ENCODE measurements around the gene CLIC6.
A peak's percentile ranks its signal among the peaks of the same experiment; 100 is the strongest.

CLIC6 gene

DNA sequence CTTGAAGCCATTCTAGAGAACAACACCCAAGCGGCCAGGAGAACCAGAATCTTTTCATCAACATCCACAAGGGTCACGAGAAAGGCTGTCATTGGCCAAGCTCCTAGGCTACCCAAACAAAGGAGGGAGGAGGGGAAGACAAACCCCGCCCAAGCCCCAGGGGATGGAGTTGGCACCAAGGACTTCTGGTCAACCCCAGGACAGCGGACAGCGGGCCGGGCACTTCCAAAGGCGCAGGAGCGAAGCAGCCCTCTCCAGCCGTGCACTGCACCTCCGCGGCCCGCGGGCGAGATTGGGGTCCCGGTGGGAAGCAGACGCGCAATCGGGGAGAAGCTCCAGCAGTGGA lies at the start of gene CLIC6:
Gene CLIC6, plus strand, starts transcription at position 192 of the 346 bp plus-strand sequence. CDS start 395 bp downstream, outside the sequence.
- DNase-seq (ENCODE audit: low read depth in 2 of 2): no peak

GRCh38 chr21:34619841-34620665 lies 48.7 kb upstream of the CLIC6 start:
- DNase-seq (ENCODE audit: low read depth in 2 of 2): no peak

DNA sequence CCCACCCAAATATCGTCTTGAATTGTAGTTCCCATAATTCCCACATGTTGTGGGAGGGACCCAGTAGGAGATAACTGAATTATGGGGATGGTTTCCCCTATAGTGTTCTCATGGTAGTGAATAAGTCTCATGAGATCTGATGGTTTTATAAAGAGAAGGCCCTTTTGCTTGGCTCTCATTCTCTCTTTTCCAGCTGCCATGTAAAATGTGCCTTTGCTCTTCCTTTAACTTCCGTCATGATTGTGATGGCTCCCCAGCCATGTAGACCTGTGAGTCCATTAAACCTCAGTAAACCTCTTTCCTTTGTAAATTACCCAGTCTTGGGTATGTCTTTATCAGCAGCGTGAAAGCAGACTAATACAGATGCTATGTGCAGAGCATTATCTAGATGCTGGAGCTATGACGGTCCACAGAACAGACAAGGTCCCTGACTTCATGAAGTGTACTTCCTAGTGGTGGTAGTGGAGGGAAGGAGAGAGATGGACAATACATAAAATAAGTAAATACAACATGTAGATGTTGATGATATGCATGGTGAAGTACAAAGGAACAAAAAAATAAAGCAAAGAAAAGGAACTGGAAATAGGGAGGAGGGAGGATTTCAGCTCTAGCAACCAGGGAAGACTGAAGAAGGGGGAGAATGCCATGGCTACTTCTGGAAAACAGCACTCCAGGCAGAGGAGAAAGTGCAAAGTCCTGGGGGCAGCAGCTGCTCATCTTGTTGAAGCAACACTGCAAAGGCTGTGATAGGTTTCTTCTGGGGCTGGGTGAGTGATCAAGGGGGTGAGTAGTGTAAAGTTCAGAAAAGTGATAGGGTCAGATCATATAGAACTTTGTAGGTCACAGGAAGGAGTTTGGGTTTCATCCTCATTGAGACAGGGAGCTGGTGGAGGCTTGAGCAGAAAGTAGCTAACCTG lies 47.1 kb upstream of the CLIC6 start:
- DNase-seq (ENCODE audit: low read depth in 2 of 2): no peak

GRCh38 chr21:34623516-34623915 lies 45.3 kb upstream of the CLIC6 start:
- DNase-seq (ENCODE audit: low read depth in 2 of 2): no peak

DNA sequence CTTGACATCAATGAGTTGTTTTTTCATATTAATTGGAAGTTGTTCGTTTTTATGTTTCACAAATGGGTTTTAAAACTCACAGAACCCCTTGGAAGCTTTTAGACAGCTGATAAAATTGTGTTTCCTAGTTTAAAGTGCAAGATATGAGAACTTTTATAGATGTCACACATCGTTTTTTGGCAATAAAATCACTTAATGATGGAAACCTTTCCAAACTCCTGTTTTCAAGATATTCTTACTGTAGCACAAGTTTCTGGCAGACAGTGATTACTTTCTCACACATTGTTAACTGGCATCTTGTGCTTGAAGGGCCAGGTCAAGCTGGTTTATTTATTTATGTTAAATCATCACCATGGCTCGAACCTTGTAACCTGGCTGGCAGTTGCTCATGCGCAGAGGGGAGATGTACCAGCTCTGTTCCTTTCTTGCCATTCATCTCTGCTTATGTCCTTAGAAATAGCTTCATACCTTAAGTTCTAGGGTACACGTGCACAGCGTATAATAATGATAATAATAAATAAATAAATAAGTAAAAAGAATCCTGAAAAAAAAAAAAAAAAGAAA lies 43.7 kb upstream of the CLIC6 start:
- no peak for DNase-seq (ENCODE audit: low read depth in 2 of 2)

GRCh38 chr21:34626131-34626530 lies 42.7 kb upstream of the CLIC6 start:
- DNase-seq (ENCODE audit: low read depth in 2 of 2): no peak

DNA sequence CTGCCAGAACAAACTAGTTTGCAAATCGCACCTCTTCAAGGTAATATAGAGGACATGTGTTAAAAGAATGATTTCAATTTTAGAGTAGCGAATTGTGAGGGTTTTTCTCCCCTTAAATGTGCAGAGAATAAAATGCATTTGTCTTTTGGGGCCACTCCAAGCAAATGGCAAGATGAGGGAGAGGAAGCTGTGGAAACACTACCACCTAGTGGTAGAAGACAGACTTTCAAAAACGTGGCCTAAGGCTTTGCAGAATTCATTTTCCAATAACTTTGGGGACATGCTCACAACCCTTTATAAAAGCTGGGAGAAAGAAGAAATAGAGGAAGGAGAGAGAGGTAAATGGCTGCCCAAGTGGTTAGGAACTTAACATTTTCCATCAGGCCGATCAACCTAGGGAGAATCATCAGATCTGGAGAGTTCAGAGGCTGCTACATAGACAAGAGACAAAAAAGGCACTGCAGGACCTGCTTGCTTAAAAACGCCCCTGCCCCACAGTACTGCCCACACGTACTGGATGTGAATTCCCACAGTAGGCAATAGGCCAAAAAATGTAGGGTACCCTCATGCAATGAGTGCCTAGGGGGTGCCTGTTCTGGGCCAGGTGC lies 38.2 kb upstream of the CLIC6 start:
- DNase-seq (ENCODE audit: low read depth in 2 of 2): peak; percentile 8 to 30

DNA sequence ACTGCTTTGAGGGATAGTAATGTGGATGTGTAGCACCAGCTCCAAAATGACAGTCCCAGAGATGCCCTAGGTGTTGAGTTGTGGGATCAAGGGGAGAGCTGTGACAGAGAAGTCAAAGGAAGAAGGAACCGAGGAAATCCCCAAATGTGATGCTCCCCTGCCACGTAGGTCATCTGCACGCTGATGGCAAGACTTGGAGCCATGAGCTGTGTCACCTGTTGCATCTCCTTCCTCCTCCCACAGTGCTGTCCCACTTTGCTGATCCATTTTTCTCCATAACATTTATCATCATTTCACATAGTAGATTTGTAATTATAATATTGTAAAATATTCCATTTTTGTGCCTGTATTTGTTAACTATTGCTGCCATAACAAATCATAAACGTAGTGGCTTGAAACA lies 36.3 kb upstream of the CLIC6 start:
- DNase-seq (ENCODE audit: low read depth in 2 of 2): no peak

GRCh38 chr21:34635307-34635706 lies 33.5 kb upstream of the CLIC6 start:
- no peak for DNase-seq (ENCODE audit: low read depth in 2 of 2)

GRCh38 chr21:34636961-34637360 lies 31.8 kb upstream of the CLIC6 start:
- DNase-seq (ENCODE audit: low read depth in 2 of 2): no peak

- DNase-seq (ENCODE audit: low read depth in 2 of 2): no peak
Measured at GRCh38 chr21:34639250-34639649, 29.5 kb upstream of the CLIC6 start.

- DNase-seq (ENCODE audit: low read depth in 2 of 2): no peak
Measured at GRCh38 chr21:34639882-34640788, 28.7 kb upstream of the CLIC6 start.

GRCh38 chr21:34640858-34641257 lies 27.9 kb upstream of the CLIC6 start:
- peak; percentile 20 to 22 for DNase-seq (ENCODE audit: low read depth in 2 of 2)

DNA sequence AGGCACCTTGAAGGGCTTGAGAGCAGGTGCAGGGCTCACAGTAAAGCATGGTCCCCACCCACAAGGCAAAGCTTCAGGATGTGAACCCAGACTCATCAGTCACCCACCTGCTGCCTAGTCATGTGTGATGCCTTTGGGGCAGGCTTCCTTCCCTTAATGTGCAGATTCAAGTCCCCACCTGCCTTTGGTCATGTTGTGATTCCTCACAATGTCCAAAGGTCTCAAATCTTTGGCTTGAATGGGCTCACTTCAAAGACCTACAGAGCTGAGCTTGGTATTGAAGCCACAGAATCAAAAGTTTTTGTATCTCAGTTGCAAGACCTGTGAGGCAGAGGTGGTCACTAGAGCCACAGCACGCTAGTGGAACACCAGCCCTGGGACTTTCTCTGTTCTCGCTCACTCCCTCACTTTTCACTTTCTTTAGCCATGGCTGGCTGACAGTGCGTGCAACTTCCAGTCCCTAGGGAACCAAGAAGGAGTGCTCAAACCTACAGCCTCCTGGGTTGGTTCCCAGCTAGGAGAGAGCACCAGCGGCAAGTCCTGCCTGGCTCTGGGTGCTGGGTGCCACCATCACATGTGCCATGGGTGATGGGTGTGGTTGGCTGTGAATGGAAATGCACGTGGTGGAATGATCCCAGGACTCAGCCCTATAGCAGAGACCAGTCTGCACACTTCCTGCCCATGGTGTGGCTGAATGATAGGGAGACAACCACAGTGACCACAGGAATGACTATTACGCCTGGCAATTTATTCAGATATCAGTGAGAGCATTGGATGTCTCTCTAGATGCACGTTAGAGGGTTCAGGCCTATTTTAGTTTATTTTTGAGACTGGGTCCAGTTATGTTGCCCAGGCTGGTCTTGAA lies 26.4 kb upstream of the CLIC6 start:
- DNase-seq (ENCODE audit: low read depth in 2 of 2): no peak

- no peak for DNase-seq (ENCODE audit: low read depth in 2 of 2)
Measured at GRCh38 chr21:34644825-34645224, 24.0 kb upstream of the CLIC6 start.

- no peak for DNase-seq (ENCODE audit: low read depth in 2 of 2)
Measured at GRCh38 chr21:34647555-34647954, 21.2 kb upstream of the CLIC6 start.

DNA sequence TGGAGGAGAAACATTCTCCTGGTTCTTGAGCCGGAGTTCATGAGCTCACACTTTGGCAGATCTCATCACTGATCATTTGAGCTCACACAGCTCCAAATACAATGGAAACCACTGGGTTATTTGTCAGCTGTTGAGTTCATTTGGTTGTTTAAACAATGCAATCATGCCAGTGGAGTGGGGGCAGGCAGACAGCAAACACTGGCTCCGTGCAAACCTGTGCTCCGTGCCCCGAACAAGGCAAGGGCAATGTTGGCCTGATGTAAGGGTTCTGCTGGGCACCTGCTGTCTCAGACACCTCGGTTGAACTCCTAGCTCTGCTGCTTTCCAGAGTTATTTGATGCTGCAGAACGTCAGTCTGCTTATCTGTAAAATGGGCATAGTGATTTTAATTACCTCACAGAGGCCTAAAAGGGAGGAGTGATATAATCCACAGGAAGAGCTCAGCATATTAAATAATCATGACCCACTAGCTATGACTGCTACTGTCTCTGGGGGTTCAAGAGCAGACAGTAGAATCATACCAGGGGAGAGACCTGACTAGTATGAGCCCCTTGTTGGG lies 20.0 kb upstream of the CLIC6 start:
- no peak for DNase-seq (ENCODE audit: low read depth in 2 of 2)

- no peak for DNase-seq (ENCODE audit: low read depth in 2 of 2)
Measured at GRCh38 chr21:34649400-34649799, 19.4 kb upstream of the CLIC6 start.

DNA sequence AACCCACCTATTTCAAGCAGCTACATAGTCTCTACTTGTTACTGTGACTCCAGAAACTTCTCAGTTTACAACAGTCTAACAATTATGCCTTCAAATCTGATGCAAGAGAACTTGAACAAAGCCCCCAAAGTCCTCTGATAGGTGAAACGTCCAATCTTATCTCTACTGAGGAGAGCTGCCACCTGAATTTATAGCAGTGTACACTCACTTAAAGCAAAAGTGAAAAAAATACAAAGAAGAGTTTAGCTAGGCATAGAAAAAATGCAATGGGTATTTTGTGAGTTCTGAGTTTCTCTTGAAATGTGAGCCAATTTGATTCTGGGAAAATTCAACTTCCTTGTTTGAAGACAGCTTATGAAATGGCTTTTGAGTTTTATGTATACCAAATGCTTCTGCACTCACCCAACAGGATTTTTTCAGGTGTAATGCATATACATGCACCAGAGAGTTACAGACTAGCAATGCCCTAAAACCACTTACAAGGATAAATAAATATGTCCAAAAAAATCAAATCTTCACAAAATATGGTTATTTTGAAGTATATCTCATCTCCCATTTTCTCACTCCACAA lies 17.8 kb upstream of the CLIC6 start:
- DNase-seq (ENCODE audit: low read depth in 2 of 2): no peak

Data from fibroblast of skin of left quadriceps (primary cell).